Keratinocyte (primary cell): ENCODE data around the gene SNRK. TPM values are rescaled to one million over a fixed set of nuclear protein-coding genes. Genes with fewer than 3 reads are reported as not detected.

Experiments used
- DNase-seq: peaks from one replicate; pipeline ENCODE4 v3.0.0-alpha.2; 2011; ENCODE audit warnings: low read depth, missing footprints, low spot score
- FAIRE-seq: peaks from 2 replicates; lab custom pipeline; 2011; peaks lifted over from hg19 to GRCh38; lab: Jason Lieb, UNC
- H2AFZ ChIP-seq: 2 replicates; pipeline ENCODE4 v1.6.0; 2012; ENCODE audit warnings: low read length, control low read depth, inconsistent platforms; ENCODE audit not compliant: control insufficient read depth
- H3K27ac ChIP-seq: 2 replicates; pipeline ENCODE4 v1.5.1; 2011; ENCODE audit warnings: low read length; ENCODE audit not compliant: control insufficient read depth, insufficient read depth
- H3K27me3 ChIP-seq: 3 replicates; pipeline ENCODE4 v1.6.0; 2011; ENCODE audit warnings: low read length; ENCODE audit not compliant: control insufficient read depth, insufficient read depth; ENCODE audit errors: extremely low read depth
- H3K36me3 ChIP-seq, 2 experiments: 2 replicates in 1 of 2; 3 replicates in 1 of 2; pipeline ENCODE4 v1.5.1; 2011; ENCODE audit warnings: low read length in 2 of 2, mild to moderate bottlenecking in 1 of 2; ENCODE audit not compliant: control insufficient read depth in 2 of 2, insufficient read depth in 2 of 2; ENCODE audit errors: extremely low read depth in 1 of 2
- H3K4me1 ChIP-seq: 3 replicates; pipeline ENCODE4 v1.5.1; 2011; ENCODE audit warnings: low read length; ENCODE audit not compliant: control insufficient read depth, insufficient read depth; ENCODE audit errors: extremely low read depth
- H3K4me2 ChIP-seq: 3 replicates; pipeline ENCODE4 v1.6.0; 2011; ENCODE audit warnings: low read depth, low read length; ENCODE audit not compliant: control insufficient read depth, insufficient read depth; ENCODE audit errors: extremely low read depth
- H3K4me3 ChIP-seq, 3 experiments: fragments of 200-600 bp in 1 of 3; sonication (generic) in 1 of 3; 2 replicates in 2 of 3; 3 replicates in 1 of 3; pipeline ENCODE4 v1.5.1; 2011 to 2016; ENCODE audit warnings: low read length in 3 of 3, mild to moderate bottlenecking in 3 of 3, control low read depth in 2 of 3, inconsistent platforms in 1 of 3, low read depth in 1 of 3, mixed read lengths in 1 of 3, mixed run types in 1 of 3, moderate library complexity in 1 of 3; ENCODE audit not compliant: control insufficient read depth in 2 of 3, insufficient read depth in 2 of 3; ENCODE audit errors: extremely low read depth in 1 of 3
- H3K79me2 ChIP-seq: 2 replicates; pipeline ENCODE4 v1.6.0; 2012; ENCODE audit warnings: low read length; ENCODE audit not compliant: control insufficient read depth, insufficient read depth
- H3K9ac ChIP-seq: 3 replicates; pipeline ENCODE4 v1.6.0; 2011; ENCODE audit warnings: low read length; ENCODE audit not compliant: control insufficient read depth, insufficient read depth; ENCODE audit errors: extremely low read depth
- H3K9me1 ChIP-seq: 3 replicates; pipeline ENCODE4 v1.6.0; 2011; ENCODE audit warnings: low read length; ENCODE audit not compliant: control insufficient read depth, insufficient read depth; ENCODE audit errors: extremely low read depth
- H3K9me3 ChIP-seq: 2 replicates; pipeline ENCODE4 v1.5.1; 2012; ENCODE audit warnings: low read depth, low read length; ENCODE audit not compliant: control insufficient read depth
- H4K20me1 ChIP-seq: 3 replicates; pipeline ENCODE4 v1.6.0; 2011; ENCODE audit warnings: low read length; ENCODE audit not compliant: control insufficient read depth, insufficient read depth; ENCODE audit errors: extremely low read depth
- EZH2 ChIP-seq: IDR thresholded peaks from one replicate; pipeline ENCODE4 v1.6.1; 2012; ENCODE audit warnings: inconsistent platforms, mild to moderate bottlenecking, low read length, moderate library complexity
- dilution Hi-C: fragments of 300-500 bp; cut with MboI; formaldehyde crosslinking; loops from one replicate; pipeline ENCODE4 v1.7.0; 2020; ENCODE audit warnings: low sequenced_read_pairs; ENCODE audit not compliant: extremely low pct_ligation_motif_present
- polyA plus RNA-seq, 5 experiments: library from polyadenylated mRNA; depleted of rRNA in 3 of 5; stranded (reverse) in 3 of 5; stranded (forward) in 1 of 5; unstranded in 1 of 5; fragments of >200 nt; gene quantifications; 1 replicate in 1 of 5; 2 replicates in 3 of 5; 3 replicates in 1 of 5; pipeline versions ENCODE4 v1.2.1 to v1.2.3, GENCODE V29; 2011 to 2012; ENCODE audit warnings: missing spikeins in 2 of 5, low read depth in 1 of 5, low replicate concordance in 1 of 5
- TF ChIP-seq, protein P1 (sequence below), 3 experiments: IDR thresholded peaks in 1 of 3; conservative IDR thresholded peaks in 1 of 3; optimal IDR thresholded peaks in 1 of 3; 2 replicates in 2 of 3; 3 replicates in 1 of 3; pipeline versions ENCODE3 to v1.5.1; 2011; ENCODE audit warnings: low read length in 3 of 3, mild to moderate bottlenecking in 3 of 3, moderate library complexity in 2 of 3, control low read depth in 1 of 3, inconsistent platforms in 1 of 3; ENCODE audit not compliant: insufficient read depth in 2 of 3; ENCODE audit errors: extremely low read depth in 1 of 3

Gene SNRK
- polyA plus RNA-seq, 1 donor (not counting 4 experiments of a cell fraction or from before 2014, with no cell fraction given), result 15.7 TPM

GRCh38 chr3:43247561-43248184, 38.7 kb upstream of the SNRK start:
- Histone ChIP-seq H3K9me1 (no peaks in the 10 kb centered on the region), H2AFZ (no peak overlapping the region), H3K4me2 (no peak overlapping the region), H3K36me3 (no peaks in the 10 kb centered on the region), H3K9me3 (peaks cover 2% of the 10 kb centered on the region), H3K9ac (no peak overlapping the region), H3K4me1 (no peaks in the 10 kb centered on the region), H3K4me3 (no peak overlapping the region), H4K20me1 (no peaks in the 10 kb centered on the region), H3K27ac (no peak overlapping the region), H3K27me3 (no peaks in the 10 kb centered on the region), H3K79me2 (no peaks in the 10 kb centered on the region)
- dilution Hi-C loops, result no loop called here
- no peak for FAIRE-seq
- TF ChIP-seq, protein P1, sequence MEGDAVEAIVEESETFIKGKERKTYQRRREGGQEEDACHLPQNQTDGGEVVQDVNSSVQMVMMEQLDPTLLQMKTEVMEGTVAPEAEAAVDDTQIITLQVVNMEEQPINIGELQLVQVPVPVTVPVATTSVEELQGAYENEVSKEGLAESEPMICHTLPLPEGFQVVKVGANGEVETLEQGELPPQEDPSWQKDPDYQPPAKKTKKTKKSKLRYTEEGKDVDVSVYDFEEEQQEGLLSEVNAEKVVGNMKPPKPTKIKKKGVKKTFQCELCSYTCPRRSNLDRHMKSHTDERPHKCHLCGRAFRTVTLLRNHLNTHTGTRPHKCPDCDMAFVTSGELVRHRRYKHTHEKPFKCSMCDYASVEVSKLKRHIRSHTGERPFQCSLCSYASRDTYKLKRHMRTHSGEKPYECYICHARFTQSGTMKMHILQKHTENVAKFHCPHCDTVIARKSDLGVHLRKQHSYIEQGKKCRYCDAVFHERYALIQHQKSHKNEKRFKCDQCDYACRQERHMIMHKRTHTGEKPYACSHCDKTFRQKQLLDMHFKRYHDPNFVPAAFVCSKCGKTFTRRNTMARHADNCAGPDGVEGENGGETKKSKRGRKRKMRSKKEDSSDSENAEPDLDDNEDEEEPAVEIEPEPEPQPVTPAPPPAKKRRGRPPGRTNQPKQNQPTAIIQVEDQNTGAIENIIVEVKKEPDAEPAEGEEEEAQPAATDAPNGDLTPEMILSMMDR (optimal IDR thresholded peaks at IDR 0.05 in 1 of 3, IDR thresholded peaks at IDR 0.05 in 1 of 3, conservative IDR thresholded peaks at IDR 0.05 in 1 of 3; ENCODE audit: extremely low read depth in 1 of 3, insufficient read depth in 2 of 3, low read length in 3 of 3), result no peak
- no peak for TF ChIP-seq EZH2
- no peak for DNase-seq

DNA sequence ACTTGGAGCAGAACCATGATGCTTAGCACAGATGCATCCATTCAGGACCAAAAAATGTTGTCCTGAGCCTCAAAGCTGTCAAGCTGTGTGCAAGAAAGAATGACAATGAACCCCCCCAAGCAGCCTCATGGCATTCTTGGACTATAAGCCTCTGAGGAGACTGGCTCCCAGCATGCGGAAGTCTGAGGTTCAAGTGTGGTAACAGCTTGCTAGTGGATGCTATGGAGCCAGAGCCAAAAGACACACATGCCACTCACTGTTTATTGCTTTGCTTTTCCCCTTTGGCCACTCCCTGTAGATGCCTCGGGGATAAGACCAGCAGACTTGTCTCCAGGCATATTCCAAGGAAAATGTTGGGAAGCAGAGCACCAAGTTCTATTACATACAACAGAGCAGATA, 38.2 kb upstream of the SNRK start:
- H3K36me3 ChIP-seq, result no peaks in the 10 kb centered on the region
- H3K4me1 ChIP-seq, result no peaks in the 10 kb centered on the region
- peak; percentile 13 for FAIRE-seq
- H3K27ac ChIP-seq, result no peak overlapping the region
- H3K9ac ChIP-seq, result no peak overlapping the region
- TF ChIP-seq, protein P1 (optimal IDR thresholded peaks at IDR 0.05 in 1 of 3, IDR thresholded peaks at IDR 0.05 in 1 of 3, conservative IDR thresholded peaks at IDR 0.05 in 1 of 3; ENCODE audit: extremely low read depth in 1 of 3, insufficient read depth in 2 of 3, low read length in 3 of 3), result no peak
- no peak for TF ChIP-seq EZH2
- H3K4me2 ChIP-seq, result no peak overlapping the region
- no peaks in the 10 kb centered on the region for H3K79me2 ChIP-seq
- H3K9me3 ChIP-seq, result no peaks in the 10 kb centered on the region
- no peak for DNase-seq
- H3K4me3 ChIP-seq, result no peak overlapping the region
- H4K20me1 ChIP-seq, result no peaks in the 10 kb centered on the region
- dilution Hi-C loops, result no loop called here
- no peak overlapping the region for H2AFZ ChIP-seq
- no peaks in the 10 kb centered on the region for H3K27me3 ChIP-seq
- no peaks in the 10 kb centered on the region for H3K9me1 ChIP-seq
